Bone marrow (tissue), 2 donors: ENCODE measurements around the gene OST4.

Experiments
- DNase-seq, 2 donors: peaks; one replicate each; lab custom pipeline; 2025; lab: John Stamatoyannopoulos, UW

Gene OST4

DNA sequence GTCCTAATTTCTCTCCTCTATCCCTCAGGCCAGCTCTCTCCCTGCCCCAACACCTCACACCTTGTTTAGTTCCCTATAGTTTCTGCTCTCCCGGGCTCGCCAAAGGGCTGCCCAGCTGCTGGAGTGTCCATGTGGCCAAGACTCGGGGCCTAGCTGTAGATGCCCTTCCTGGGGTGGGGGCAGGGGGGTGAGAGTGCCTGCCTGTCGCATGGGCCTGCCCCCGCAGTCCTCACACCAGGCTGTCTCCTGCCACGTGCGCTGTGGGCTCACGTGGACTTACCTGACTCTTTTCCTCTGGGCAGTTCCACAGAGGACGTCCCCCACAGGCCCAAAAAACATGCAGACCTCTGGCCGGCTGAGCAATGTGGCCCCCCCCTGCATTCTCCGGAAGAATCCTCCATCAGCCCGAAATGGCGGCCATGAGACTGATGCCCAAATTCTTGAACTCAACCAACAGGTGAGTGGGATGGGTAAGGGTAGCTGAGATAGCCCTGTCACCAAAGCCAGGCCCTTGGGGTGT lies 46.1 kb downstream of the OST4 start:
- no peak for DNase-seq

DNA sequence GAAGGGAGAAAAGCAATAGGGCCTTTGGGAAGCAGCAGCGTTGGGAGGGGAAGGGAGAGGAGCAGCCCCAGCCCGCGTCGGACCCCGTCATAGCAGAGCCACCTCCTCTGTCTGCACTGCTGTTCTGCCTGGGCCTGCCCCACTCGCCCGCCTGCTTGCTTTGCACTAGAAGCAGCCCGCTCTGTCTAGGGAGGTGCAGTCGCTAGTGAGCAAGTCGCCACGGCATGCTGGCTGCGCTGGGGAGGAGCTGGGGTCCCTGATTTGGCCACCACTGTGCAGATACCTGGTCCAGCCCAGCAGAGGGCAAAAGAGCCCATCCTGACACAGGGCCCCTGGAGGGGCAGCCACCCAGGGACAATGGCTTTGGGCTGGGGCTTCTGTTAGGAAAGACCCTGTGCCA lies 46.6 kb downstream of the OST4 start:
- DNase-seq = no peak

DNA sequence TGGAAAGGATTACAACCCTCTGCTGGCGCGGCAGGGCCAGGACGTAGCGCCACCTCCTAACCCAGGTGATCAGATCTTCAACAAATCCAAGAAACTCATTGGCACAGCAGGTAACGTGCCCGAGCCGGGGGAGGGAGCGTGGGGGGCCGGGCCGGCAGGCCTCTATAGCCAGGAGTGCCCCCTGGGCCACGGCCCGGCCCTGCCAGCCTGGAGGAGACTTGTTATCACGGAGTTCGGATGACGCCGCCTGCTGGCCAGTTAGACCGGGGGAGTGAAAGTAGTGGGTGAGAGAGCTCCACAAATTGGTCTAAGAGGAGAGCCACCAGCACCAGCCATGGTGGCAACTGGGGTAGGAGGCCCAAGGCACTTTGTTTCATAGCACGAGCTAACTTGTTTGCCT lies 47.3 kb downstream of the OST4 start:
- no peak for DNase-seq

DNA sequence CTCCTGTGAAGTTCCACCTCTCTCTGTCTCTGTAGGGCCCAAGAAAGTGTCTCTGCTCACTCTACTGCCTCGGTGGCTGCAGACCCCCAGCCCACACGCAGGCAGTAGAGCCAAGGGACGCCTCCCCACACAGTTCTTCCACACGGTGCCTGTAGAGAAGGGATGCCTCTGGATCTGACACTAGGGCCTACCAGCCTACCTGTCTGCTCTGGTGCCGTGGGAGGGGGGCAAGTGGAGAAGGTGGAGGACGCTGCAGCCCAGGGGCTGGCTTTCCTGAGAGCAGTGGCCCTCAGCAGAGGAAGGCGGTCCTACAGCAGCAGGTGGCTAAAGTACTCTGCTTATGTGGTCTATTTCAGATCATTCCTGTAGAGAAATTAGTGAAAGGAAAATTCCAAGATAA lies 47.7 kb downstream of the OST4 start:
- DNase-seq = no peak

DNA sequence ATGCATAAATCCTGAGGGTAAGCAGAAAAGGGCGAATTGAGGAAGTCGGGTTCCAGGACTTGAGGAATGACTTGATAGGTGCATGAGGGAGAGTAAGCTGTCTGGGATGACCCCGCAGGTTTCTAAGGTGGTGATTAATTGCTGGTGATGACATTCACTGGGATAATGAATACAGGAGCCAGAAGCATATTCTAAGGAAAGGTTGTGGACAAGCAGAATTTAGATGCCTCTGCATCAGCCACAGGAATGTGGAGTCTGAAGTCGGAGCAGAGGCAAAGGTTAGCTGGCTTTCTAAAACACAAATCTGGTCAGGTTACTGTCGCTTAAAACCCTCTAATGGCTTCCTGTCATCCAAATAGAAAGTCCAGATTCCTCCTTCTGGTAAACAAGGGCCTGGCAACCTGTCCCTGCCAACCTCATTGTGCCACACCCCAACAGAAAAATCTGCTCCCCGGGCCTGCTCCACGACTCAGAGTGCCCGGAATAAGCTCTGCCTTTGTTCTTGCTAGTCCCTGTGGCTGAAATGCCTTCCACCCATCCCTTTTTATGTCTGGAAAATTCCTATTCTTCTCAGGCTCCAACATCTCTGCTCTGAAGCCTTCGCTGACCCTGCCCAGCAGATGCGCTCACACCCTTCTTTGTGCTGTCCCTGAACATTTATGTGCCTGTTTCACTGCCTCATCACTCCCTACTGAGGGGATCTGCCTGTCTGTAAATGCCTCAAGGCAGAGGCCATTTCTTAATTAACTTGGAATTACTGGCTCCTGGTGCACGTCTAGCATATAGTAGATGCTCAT lies 50.0 kb downstream of the OST4 start:
- no peak for DNase-seq
